Endodermal cell (in vitro differentiated cells): ENCODE data around the gene LMBR1L. TPM values are rescaled to one million over a fixed set of nuclear protein-coding genes. Genes with fewer than 3 reads are reported as not detected.
A peak's percentile ranks its signal among the peaks of the same experiment; 100 is the strongest.

Experiments
- DNase-seq: peaks from one replicate; pipeline ENCODE4 v3.0.0-alpha.2; 2017
- H3K27ac ChIP-seq: 2 replicates; pipeline ENCODE4 v1.5.1; 2013; ENCODE audit warnings: mild to moderate bottlenecking, low read depth, low read length, moderate library complexity
- H3K27me3 ChIP-seq: 2 replicates; pipeline ENCODE4 v1.6.1; 2013; ENCODE audit warnings: mild to moderate bottlenecking, low read length, moderate library complexity; ENCODE audit not compliant: insufficient read depth, control insufficient read depth, poor library complexity, severe bottlenecking
- H3K36me3 ChIP-seq: 2 replicates; pipeline ENCODE4 v1.7.0; 2013; ENCODE audit warnings: mild to moderate bottlenecking, low read length, moderate library complexity; ENCODE audit not compliant: control insufficient read depth, insufficient read depth
- H3K4me1 ChIP-seq: one replicate; pipeline ENCODE4 v1.7.0; 2013; ENCODE audit warnings: low read length; ENCODE audit not compliant: control insufficient read depth, insufficient read depth
- H3K4me3 ChIP-seq: 2 replicates; pipeline ENCODE4 v1.5.1; 2013; ENCODE audit warnings: mild to moderate bottlenecking, low read length, moderate library complexity
- H3K9ac ChIP-seq: 2 replicates; pipeline ENCODE4 v1.6.1; 2013; ENCODE audit warnings: mild to moderate bottlenecking, low read length, moderate library complexity; ENCODE audit not compliant: poor library complexity, severe bottlenecking; ENCODE audit errors: extremely low read depth
- H3K9me3 ChIP-seq: 2 replicates; pipeline ENCODE4 v1.6.1; 2013; ENCODE audit warnings: mild to moderate bottlenecking, low read length, moderate library complexity; ENCODE audit not compliant: control insufficient read depth
- H3K27ac Mint-ChIP-seq: 2 replicates; pipeline ENCODE4 v1.8.0; 2020; ENCODE audit warnings: mixed read lengths
- H3K27me3 Mint-ChIP-seq: 2 replicates; pipeline ENCODE4 v1.8.0; 2021; ENCODE audit warnings: mild to moderate bottlenecking, mixed read lengths; ENCODE audit not compliant: insufficient read depth
- H3K36me3 Mint-ChIP-seq: 2 replicates; pipeline ENCODE4 v1.8.0; 2020; ENCODE audit warnings: low read depth, mixed read lengths
- H3K4me1 Mint-ChIP-seq: 2 replicates; pipeline ENCODE4 v1.8.0; 2020; ENCODE audit warnings: mixed read lengths
- H3K4me3 Mint-ChIP-seq: 2 replicates; pipeline ENCODE4 v1.8.0; 2020; ENCODE audit warnings: mild to moderate bottlenecking, moderate library complexity, mixed read lengths
- H3K9me3 Mint-ChIP-seq: 2 replicates; pipeline ENCODE4 v1.8.0; 2020; ENCODE audit warnings: mild to moderate bottlenecking, mixed read lengths
- CTCF ChIP-seq: fragments of 200-600 bp; sonication (generic); conservative IDR thresholded peaks from 2 replicates; pipeline ENCODE4 v1.5.0; 2021; ENCODE audit warnings: antibody characterized with exemption, mild to moderate bottlenecking
- WGBS, 2 experiments: methylation state at CpG; one replicate each; pipeline versions ENCODE4 v1.1.5 to v1.1.7; 2013; ENCODE audit warnings: missing lambda C conversion rate in 2 of 2, mixed read lengths in 1 of 2; ENCODE audit not compliant: insufficient coverage in 1 of 2, insufficient read length in 1 of 2; 5-methylcytosine and 5-hydroxymethylcytosine counted together
- total RNA-seq, 2 donors: library from RNA; stranded (reverse); fragmentation: NEBNext Ultra II Directional in 1 of 2; extraction: Animal tissue kit (Norgen Biotek cat#: 25700) in 1 of 2; gene quantifications; 2 replicates in 1 of 2; 3 replicates in 1 of 2; pipeline ENCODE4 v1.2.1, GENCODE V29; 2021

Gene LMBR1L
- total RNA-seq, 2 donors from 2014 or later: 89.5 to 98.6 TPM

GRCh38 chr12:49070971-49071370 is 39.7 kb downstream of the LMBR1L start:
- Histone ChIP-seq H3K4me3 (no peak overlapping the region), H3K9me3 (no peaks in the 10 kb centered on the region), H3K9ac (no peak overlapping the region), H3K27me3 (peaks cover 12% of the 10 kb centered on the region), H3K27ac (no peak overlapping the region), H3K4me1 (no peaks in the 10 kb centered on the region), H3K36me3 (no peaks in the 10 kb centered on the region)
- no peaks in the 10 kb centered on the region for H3K36me3 Mint-ChIP-seq
- no peaks in the 10 kb centered on the region for H3K9me3 Mint-ChIP-seq
- TF ChIP-seq CTCF: no peak
- no peak for DNase-seq
- H3K27ac Mint-ChIP-seq: no peak overlapping the region
- H3K4me3 Mint-ChIP-seq: no peak overlapping the region
- H3K4me1 Mint-ChIP-seq: peaks cover 8% of the 10 kb centered on the region
- WGBS, 2 experiments: 95 to 97% methylated on average over 3 to 9 of the region's 11 CpGs
- peaks cover 17% of the 10 kb centered on the region for H3K27me3 Mint-ChIP-seq

- Histone ChIP-seq H3K9ac (peak within 1 kb of the TSS; percentile 66), H3K27ac (no peak within 1 kb of the TSS), H3K4me1 (no peaks in the 10 kb centered on the region), H3K27me3 (peaks cover 12% of the 10 kb centered on the region), H3K4me3 (peak within 1 kb of the TSS; percentile 94), H3K36me3 (no peaks in the 10 kb centered on the region), H3K9me3 (no peaks in the 10 kb centered on the region)
- Mint-ChIP-seq H3K4me1 (peaks cover 8% of the 10 kb centered on the region), H3K36me3 (no peaks in the 10 kb centered on the region), H3K4me3 (peak within 1 kb of the TSS; percentile 68), H3K9me3 (no peaks in the 10 kb centered on the region), H3K27me3 (peaks cover 17% of the 10 kb centered on the region), H3K27ac (peak within 1 kb of the TSS; percentile 35)
- whole genome bisulfite sequencing, 2 experiments: 1 to 3% methylated on average over 46 to 60 of the region's 60 CpGs
- peak; percentile 17 for TF ChIP-seq CTCF
- peak; percentile 99 for DNase-seq
These were observed 40.9 kb downstream of the LMBR1L start, which contains the start of gene RHEBL1 for GRCh38 chr12:49069507-49070346. RHEBL1 (minus strand) TSS chr12:49069979; CDS start chr12:49069785, 194 bp downstream.

DNA sequence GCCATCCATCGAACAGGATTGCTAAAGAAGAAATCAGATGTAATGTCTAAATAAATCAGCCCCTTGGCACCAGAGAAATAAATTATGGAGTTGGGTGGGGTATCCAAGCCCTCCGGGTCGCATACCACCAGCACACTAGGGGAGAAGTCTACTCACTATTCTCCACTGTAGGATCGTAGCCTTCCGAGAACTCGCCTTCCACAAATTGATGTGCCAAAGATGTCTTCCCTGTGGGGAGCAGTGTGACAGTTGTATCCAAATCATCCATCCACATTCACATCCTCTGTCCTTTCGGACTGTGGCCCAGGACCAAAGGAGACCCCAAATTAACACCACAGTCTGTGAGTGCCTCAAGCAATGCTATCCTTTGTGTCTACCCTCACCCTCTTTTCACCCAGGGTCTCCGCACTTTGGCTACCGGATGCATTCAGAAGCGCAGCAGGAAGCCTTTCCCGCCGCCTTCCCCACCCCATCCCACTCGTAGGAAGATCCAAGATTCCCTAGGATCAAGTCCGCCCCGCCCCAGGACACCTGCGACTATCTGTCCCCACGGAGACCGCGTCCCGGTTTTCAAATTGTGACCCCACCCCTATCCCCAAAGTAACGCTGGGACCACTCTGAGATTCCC is 41.7 kb downstream of the LMBR1L start:
- no peak for DNase-seq
- Mint-ChIP-seq H3K27me3 (peaks cover 17% of the 10 kb centered on the region), H3K9me3 (no peaks in the 10 kb centered on the region), H3K27ac (peak overlapping the region; percentile 35), H3K4me3 (peak overlapping the region; percentile 68), H3K36me3 (no peaks in the 10 kb centered on the region), H3K4me1 (peaks cover 8% of the 10 kb centered on the region)
- Histone ChIP-seq H3K9ac (no peak overlapping the region), H3K36me3 (no peaks in the 10 kb centered on the region), H3K4me3 (peak overlapping the region; percentile 94), H3K9me3 (no peaks in the 10 kb centered on the region), H3K4me1 (no peaks in the 10 kb centered on the region), H3K27ac (no peak overlapping the region), H3K27me3 (peaks cover 12% of the 10 kb centered on the region)
- 24% methylated on average over 14 to 20 of the region's 21 CpGs for WGBS, 2 experiments
- no peak for TF ChIP-seq CTCF
